NOMO-1 treated with dmso at 0.1 percent for 144 hours (cell line): ENCODE measurements around the gene LRRC8B.

Source experiments
- DNase-seq: peaks from one replicate; lab custom pipeline; 2025; ENCODE audit not compliant: unreplicated experiment; lab: John Stamatoyannopoulos, UW

Gene LRRC8B

DNA sequence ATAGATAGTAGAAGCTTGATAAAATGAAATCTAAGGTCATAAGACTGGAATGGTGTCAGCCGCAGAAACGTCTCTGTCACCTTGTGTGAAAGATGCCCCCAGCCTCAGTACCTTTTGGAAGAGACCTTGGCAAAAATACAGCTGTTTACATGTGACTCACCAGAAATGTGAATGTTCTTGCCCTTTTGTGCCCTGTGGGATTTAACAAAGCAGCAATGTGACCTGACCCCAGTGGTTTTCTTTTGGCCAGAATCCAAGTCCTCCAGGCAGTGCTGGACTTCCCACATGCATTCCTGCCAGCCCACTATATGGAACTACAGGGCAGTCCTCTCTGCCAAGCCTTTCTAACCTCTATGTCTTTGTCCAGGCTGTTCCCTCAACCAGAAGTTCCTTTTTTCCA is 81.1 kb downstream of the LRRC8B start:
- no peak for DNase-seq

DNA sequence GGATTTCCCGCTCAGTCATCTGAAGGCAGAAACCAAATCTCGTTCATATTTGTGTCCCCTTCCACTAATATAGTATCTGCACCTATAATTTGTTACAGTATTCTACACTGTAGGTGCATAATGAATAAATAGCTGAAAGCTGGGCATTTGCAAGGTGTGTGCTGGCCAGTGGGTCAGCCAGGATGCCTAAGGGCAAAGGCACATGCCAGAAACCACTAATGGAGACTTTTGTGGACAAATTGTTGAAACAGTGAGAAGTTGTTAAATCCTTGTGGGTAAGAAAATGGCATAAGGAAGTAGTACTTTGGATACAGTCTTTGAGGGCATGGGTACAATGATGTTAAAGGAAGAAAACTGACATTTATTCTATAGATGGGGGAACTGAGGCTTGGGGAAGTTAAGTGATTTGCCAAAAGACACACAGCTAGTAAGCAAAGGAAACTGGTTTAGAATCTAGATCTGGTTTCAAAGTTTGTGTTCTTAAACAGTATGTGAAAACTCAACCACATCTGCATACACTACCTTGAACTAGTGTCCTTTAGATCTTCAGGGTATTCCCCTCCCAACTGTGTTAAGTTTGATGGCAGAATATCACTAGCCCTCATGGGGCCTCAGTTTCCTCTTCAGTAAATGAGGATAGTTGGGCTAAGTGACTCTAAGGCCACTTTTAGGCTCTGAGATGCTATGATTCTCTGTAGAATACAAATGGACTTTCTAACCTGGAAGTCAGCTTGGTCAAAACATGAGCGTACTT is 81.8 kb downstream of the LRRC8B start:
- no peak for DNase-seq

DNA sequence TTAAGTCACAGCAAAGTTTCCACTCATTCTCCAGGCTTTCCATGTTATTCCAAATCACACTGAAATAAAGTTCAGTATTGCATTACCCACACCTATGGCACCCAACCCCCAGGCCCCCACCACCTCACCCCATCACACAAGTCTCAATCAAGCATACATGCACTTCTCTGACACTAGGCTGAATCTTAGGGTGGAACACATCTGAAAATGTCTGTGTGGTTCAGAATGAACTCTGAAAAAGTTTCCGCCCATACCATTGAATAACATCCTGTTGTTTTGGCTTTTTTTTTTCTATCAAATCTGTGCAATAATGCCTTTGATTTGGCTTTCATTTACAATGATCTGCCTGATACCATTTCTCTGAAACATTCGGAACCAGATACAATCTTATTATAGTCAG is 82.5 kb downstream of the LRRC8B start:
- DNase-seq, result no peak

DNA sequence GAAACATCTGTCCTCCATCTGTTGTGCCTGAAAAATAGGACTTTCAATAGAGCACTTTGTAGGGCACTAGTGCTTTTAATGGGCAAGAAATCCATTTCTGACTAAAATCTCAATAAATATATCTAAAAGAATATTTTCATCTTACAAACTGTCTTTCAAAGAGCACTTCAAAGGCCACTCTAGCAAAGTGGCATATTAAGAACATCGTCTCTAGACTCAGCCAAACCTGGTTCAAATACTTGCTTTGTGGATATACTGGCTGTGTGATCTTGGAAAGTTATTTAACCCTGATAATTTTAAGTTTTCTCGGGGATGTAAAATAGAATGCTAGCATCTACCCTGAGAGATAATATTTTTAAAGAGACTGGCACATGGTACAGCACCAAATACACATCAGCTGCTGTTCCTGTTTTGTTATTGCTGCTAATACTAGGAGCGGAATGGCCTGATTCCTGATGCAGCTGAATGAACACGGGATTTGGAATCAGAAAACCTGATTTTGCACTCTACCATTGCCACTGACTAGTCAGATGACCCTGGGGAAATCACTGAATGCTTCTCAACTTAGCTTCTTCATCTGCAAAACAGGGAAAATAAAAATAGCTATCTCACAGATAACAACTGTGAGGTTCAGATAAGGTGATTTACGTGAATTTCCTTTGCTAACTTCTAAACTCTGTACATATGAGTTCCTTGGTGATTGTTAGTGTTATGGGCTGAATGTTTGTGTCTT is 83.1 kb downstream of the LRRC8B start:
- no peak for DNase-seq

DNA sequence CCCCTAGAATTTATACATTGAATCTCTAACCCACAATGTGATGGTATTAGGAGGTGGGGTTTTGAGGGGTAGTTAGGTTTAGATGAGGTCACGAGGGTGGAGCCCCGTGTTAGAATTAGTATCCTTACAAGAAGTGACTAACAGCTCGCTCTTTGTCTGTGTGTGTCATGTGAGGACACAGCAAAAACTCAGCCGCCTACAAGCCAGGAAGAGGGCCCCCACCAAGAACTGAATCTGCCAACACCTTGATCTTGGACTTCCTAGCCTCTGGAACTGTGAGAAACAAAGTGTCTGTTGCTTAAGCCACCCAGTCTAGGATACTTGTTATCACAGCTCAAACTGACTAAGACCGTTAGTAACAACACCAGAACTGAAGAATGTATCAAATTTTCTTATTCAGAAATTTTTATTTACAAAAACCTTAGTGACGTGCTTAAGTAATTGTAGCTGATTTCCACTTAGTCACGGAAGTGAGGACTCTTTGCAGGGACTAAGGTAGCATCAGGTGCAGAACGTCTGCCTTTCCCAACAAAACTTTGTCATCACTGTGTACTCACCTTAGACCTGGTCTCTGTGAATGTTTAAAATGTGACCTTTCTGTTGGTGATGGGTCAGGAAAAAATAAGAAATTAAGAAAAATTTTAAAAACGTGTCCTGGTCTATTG is 83.8 kb downstream of the LRRC8B start:
- DNase-seq, result no peak

DNA sequence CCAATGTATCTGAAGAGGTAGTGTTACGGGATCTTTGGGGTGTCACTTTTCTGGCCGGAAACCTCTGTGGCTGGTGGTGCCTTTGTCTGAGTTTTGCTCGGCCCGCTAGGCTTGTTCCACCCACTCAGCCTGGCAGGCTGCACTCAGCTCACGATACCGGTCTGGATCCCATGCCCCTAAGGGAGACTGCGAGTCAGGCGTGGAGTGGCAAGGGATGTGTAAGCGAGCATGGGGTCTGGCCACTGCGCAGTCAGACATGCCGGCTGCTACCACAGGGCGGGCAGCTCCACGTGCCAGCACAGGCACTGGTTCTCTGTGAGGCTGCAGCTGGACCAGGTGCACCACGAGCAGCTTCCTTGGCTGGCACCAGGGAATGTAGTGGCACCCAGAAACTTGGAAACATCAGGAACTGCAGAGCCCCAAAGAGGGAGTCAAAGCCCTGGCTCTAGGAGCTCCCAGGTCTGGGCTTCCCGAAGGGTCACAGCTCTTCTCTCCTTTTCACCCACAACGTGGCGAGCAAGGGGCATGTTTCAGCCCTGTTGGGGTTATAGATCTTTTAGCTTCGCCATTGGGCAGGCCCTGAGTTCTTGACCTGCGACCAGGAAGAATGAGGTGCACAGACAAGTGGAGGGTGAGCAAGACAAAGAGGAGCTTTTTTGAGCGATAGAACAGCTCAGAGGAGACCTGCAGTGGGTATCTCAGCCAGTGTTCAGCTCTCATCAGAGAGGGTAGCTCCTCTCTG is 84.5 kb downstream of the LRRC8B start:
- DNase-seq, result no peak

DNA sequence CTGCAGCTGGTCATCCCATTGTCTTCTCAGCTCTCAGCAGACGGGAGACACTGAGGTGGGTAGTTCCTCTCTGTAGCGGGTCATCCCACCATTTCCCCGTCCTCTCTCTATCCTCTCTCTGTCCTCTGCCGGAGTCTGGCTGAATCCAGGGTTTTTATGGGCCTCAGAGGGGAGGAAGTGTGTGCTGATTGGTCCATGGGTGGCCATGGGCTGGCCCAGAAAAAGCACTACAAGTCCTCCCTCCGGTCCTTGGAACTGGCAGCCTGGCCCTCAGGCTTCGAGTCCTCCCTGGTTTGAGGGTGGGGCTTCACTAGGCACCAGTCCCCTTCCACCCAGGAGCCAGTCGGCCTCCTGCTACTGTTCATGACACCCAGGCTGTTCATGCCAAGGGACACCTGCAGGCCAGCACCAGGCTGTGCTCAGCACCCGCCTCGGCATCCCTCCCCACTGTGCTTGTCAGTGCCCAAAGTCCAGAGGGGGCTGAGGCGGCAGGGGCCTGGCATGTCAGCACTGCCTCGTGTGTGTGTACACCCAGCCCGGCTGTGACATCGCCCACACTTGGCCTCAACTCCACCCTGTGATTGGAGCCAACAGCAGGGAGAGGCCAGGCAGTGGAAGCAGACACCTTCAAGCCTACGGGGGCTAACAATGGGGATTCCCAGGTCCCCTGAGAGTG is 85.3 kb downstream of the LRRC8B start:
- no peak for DNase-seq

DNA sequence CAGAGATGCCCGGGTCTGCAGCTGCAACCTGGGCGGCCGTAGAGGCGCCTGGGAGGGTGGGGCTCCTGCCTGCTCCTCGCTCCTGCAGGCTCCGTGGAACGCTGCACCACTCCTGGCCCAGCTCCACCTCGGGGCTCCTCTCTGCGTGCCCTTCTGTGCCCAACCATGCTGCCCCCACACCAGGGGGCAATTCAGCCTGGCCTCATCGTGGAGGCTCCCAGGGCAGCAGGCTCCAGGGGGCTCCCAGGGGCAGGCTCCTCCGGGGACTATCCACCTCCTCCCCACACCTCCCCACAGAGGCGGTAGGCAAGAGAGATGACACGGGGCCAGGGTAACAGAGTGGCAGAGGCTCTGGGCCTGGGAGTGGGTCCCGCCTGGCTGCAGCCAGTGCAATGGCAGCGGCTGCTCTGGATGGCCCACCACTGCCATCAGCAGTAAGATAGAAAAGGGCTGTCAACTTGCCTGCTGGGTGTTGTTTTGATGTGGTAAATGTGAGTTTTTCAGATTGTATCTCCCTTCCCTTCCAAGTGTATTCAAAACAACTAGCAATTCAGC is 85.9 kb downstream of the LRRC8B start:
- no peak for DNase-seq

DNA sequence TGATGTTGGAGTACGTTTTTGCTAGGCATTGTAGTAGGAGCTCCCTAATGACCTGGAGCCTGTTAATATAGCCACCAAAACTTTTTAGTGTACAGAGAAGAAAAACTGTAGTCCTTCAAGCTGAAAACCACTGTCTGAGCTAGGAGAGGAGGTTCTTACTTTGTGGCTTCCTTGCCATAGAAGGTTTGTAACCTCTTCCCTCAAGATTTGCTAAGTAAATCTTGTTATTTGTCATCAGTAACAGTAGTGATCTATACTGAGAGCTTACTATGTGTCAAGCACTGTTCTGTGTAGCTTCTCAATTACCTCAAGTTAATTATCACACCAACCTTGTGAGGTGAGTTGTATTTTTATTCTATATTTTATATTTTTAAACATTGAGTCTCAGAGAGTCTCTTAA is 87.1 kb downstream of the LRRC8B start:
- DNase-seq, result no peak

DNA sequence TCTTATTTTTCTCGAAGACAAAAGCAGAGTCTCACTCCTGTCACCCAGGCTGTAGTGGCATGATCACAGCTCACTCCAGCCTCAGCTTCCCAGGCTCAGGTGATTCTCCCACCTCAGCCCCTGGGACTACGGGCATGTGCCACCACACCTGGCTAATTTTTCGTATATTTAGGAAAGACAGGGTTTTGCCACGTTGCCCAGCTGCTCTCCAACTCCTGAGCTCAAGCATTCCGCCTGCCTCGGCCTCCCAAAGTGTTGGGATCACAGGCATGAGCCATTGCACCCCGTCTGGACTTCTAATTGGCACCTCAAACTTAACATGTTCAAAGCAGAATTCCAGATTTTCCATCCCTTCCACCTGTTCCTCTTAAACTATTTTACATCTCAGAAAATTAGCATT is 89.3 kb downstream of the LRRC8B start:
- no peak for DNase-seq

DNA sequence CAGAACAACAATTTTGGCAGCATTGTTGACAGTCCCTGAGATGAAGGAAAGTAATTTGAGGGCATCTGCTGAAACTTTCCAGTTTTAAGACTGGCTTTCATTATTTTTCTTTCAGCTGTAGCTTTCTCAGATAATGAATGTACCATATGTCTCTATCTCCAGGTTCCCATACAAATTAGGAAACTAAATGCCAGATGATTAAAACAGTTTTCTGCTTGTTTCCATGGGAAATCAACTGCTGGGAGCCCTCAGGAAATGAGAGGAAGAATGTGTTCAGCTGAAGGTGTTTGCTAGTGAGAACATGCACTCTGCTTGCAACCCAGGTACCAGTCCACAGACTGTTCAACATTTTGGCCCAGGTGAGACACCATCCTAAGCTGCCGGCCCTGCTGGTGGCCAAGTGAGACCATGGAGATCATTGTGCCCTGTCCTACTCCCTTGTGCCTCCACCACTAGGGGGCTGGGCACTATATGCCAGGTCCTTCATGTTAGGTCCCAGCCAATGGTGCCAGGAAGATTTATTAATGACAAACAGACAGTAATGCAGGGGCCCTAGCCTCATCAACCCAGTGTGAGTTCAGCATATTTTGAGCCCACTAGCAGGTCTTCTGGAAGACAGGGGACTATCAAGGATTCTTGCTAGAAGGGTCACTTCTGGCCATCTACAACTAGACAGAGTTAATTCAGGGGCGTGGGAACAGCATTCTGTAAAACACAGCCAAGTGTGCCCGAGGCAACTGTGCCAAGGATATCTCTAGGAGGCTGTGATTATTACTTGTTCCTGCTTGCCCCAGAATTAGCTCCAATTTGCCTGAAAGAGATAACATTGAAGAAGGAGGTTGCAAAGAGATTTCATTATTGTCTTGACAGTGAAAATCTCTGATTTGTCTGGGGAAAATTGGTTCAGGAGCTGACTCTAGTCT is 91.3 kb downstream of the LRRC8B start:
- no peak for DNase-seq

DNA sequence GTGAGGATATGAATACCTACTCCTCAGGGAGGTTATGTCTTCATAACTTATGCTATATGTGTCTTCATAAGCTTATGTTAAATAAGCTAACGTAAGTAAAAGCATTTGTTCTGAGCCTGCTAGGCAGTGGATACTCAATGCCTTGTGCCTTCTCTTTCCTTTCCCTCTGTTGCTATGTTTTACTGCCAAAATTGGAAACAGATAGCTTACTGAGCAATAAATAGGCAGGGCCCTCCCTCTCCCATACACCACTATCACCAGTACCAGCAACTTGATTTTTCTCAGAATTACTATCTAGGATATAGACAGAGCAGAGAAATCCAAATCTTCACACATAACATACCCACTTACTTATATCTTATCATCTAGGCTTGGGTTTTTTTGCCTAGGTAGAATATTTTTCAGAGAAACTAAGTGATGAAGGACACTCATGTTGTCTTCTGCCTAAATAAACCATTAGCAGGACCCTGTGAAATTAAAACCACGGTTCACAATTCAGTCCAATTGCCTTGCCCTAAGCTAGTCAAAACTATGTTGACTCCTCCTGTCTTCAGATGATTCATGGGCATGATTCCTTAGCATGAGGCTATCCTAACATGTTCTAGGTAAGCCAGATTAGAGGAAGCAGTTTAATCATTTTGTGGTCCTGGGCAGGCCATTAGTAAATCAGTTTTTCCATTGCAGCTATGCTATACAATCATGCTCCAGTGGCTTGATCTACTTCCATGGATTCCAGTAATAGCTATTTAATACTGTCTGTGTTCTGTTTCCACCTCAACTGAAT is 92.4 kb downstream of the LRRC8B start:
- DNase-seq, result no peak

DNA sequence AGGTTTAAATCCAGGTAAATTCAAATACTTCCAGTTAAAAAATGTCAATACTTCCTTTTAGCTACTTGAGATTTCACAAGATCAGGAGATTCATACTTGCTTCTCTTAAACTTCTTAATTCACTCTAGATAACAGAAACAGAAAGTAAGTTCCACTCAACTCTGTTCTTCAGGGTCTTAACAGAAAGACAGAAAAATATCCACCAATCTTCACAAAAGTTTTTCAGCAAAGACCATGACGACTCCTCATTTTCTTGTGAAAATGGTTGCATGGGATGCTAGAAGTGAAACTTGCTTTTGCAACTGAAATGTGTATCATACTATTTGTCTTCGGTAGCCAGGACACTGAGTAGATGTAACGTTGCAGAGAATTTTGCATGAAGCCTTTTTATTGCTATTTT is 96.0 kb downstream of the LRRC8B start:
- no peak for DNase-seq

DNA sequence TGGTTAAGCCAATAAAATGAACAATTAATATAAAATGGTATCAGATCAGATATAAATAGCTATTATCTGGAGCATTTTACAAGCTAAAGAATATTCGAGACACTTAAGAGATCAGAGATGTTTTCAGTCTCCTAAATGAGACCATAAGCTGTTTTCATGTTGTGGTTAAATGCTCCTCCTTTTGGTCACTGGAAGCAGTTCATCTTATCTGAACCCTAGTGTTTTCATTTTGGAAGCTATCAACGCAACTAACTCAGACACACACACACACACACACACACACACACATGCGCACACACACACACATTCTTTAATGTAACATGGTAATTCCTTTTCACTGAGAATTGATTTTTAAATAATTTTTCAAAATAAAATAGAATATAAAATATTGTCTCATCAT is 98.3 kb downstream of the LRRC8B start:
- no peak for DNase-seq

DNA sequence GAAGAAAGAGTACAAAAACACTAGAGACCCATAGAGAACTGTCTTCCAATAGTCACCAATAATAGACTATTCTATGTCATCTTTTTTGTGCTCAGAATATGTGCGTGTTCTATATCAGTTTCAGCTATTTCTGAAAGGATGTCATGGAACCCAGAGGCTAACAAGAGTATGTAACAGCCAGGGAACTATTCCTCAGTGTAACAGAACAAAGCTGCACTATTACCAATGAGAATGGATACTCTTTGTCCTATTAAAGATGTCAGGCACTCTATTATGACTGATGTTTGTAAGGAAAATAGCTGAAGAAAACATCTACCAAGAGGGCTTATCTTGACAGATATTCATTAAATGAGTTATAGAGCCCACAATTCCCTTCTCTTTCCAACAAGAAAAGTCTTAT is 99.7 kb downstream of the LRRC8B start:
- DNase-seq, result no peak

DNA sequence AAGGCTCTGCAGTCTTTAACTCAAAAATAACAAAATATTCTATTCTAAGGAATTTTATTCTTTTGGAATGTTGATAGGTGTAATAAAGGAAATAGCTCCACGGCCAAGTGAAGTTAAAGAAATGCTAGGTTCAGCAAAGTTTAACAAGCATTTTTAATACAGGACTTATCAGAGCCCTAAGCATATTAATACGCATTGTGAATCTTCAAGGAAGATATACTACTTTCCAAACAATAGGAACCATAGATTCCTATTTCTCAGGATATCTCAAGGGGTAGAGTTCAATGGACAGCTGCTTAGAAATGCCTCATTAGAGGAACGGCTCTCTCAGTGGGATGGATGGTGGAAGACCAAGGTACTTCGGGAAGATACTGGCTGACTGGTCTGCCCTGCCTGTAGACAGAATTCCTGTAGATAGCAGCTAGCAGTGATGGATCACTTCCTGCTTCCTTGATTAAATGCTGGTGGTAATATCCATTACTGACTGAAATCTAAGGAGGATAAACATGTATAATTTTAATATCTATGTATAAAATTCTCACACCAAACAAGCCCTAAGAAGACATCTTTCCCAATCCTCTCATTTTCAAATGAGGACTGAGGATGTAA is 100.2 kb downstream of the LRRC8B start:
- DNase-seq, result no peak

DNA sequence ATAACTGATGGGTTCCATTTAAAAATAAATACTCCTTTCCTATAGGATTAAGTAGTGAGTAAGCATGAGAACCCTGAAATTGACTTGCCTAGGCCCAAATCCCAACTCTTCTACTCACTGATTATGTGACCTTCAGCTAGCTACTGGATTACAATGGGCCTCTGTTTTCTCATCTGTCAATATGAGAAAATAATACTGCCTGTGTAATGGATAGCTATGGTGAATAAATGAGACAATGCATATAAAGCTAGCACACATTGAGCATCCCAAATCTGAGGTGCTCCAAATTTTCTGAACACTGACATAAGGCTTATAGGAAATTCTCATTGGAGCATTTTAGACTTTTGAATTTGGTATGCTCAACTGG is 103.0 kb downstream of the LRRC8B start:
- no peak for DNase-seq

DNA sequence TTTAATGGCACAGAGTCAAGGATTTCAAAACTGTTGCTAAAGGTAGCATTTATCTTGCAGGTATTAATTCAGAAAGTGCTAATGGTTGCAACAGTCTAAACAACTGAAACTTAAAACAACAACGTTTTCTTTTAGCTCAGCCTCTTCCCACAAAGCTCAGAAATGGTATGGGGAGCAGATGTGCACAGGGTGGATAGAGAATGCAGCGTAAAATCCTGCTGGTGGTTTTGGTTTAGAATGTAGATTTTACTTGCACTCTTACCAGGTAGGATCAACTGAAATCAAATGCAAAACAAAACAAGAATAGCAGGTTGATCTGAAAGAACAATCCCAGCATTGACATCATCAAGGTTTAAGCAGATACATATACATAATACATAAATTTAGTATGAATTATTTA is 104.5 kb downstream of the LRRC8B start:
- DNase-seq, result no peak
